ENCODE results near the gene USHBP1. TPM values are rescaled to one million over a fixed set of nuclear protein-coding genes. Genes with fewer than 3 reads are reported as not detected.

Gene USHBP1
- total RNA-seq, 1 experiment from 2014 or later, result 6.4 TPM

GRCh38 chr19:17255150-17255621 lies 9.4 kb downstream of the USHBP1 start:
- no peaks in the 10 kb centered on the region for H3K9me3 Mint-ChIP-seq
- H3K4me1 Mint-ChIP-seq, result no peaks in the 10 kb centered on the region; a peak in 2 of 4 replicates
- H3K9ac ChIP-seq (ENCODE audit: extremely low read depth, insufficient read length, low read length), result no peak overlapping the region
- H2BK12ac ChIP-seq (ENCODE audit: insufficient read length, low read depth, low read length), result no peak overlapping the region
- no peak overlapping the region for H3K4me2 ChIP-seq (ENCODE audit: insufficient read depth, insufficient read length, low read length)
- no peaks in the 10 kb centered on the region for H3K79me2 ChIP-seq (ENCODE audit: insufficient read depth, low read length)
- H3K14ac ChIP-seq (ENCODE audit: insufficient read depth, low read length), result no peak overlapping the region
- no peak overlapping the region for H3K4me3 Mint-ChIP-seq
- H2BK5ac ChIP-seq (ENCODE audit: insufficient read length, low read length), result no peak overlapping the region
- no peak for TF ChIP-seq CTCF (conservative IDR thresholded peaks at IDR 0.05)
- no peak overlapping the region for H2AFZ ChIP-seq (ENCODE audit: low read length)
- no peak overlapping the region for H3T11ph ChIP-seq (ENCODE audit: low read length)
- H3K23me2 ChIP-seq (ENCODE audit: insufficient read length, low read depth, low read length, poor library complexity, severe bottlenecking), result no peaks in the 10 kb centered on the region
- H4K8ac ChIP-seq (replicated peaks; ENCODE audit: insufficient read length, low read depth, low read length), result no peak overlapping the region
- H3K27ac Mint-ChIP-seq, result peak overlapping the region in 1 of 3 experiments; percentile 95; a peak in 2 of 7 replicates
- no peak overlapping the region for H2AK5ac ChIP-seq (ENCODE audit: insufficient read length, low read length)
- no peaks in the 10 kb centered on the region for H3K79me1 ChIP-seq (ENCODE audit: insufficient read depth, low read depth, low read length, poor library complexity, severe bottlenecking)
- H3K27me3 Mint-ChIP-seq (ENCODE audit: low read depth), result no peaks in the 10 kb centered on the region
- H3K18ac ChIP-seq (ENCODE audit: insufficient read length, low read depth, low read length), result no peak overlapping the region
- H3K36me3 Mint-ChIP-seq (ENCODE audit: insufficient read depth in 1 of 3, low read depth in 3 of 3), result peaks cover 0 to 22% (median 2%) of the 10 kb centered on the region in 3 experiments; a peak in 4 of 7 replicates
- H2BK120ac ChIP-seq (ENCODE audit: low read depth, low read length, poor library complexity, severe bottlenecking), result no peak overlapping the region
- WGBS (ENCODE audit: extremely low coverage, insufficient read length, low lambda C conversion rate), result no CpG with 5 or more reads among the region's 18 CpGs
- H3K4ac ChIP-seq (ENCODE audit: low read depth, low read length), result no peak overlapping the region
- H2BK15ac ChIP-seq (ENCODE audit: low read depth, low read length), result no peak overlapping the region
- DNase-seq, result peak; percentile 65
- no peak overlapping the region for H3K56ac ChIP-seq (ENCODE audit: insufficient read length, low read depth, low read length)
- no peaks in the 10 kb centered on the region for H3K27me3 ChIP-seq (ENCODE audit: insufficient read depth, low read length)
- H3K4me1 ChIP-seq (ENCODE audit: insufficient read depth, low read length), result no peaks in the 10 kb centered on the region
- no peak overlapping the region for H3K27ac ChIP-seq (ENCODE audit: insufficient read length, low read depth, low read length)
- no peak overlapping the region for H3K23ac ChIP-seq (ENCODE audit: insufficient read length, low read depth, low read length)
- no peak overlapping the region for H4K91ac ChIP-seq (ENCODE audit: insufficient read length, low read depth, low read length)
- no peak overlapping the region for H2BK20ac ChIP-seq (ENCODE audit: low read depth, low read length, poor library complexity, severe bottlenecking)
- no peaks in the 10 kb centered on the region for H4K20me1 ChIP-seq (ENCODE audit: control insufficient read depth, insufficient read depth, insufficient read length)
- H4K5ac ChIP-seq (ENCODE audit: insufficient read length, low read depth, low read length), result no peak overlapping the region
- peaks cover 13% of the 10 kb centered on the region for H3K9me3 ChIP-seq (ENCODE audit: control insufficient read depth, low read depth, low read length)

Measured in H9 (cell line).